HG02943 (cell line): ENCODE measurements around the gene GAL3ST1.
"Not testable (repeated sequence)": the region's sequence is repeated elsewhere in the genome, so short reads cannot be mapped to it uniquely, and the experiment has no call there.

Experiments used
- ATAC-seq: cut with Tn5 transposase; IDR thresholded peaks from one replicate; pipeline ENCODE4 v1.9.1; 2021; ENCODE audit warnings: mild to moderate bottlenecking, low read depth, moderate library complexity; ENCODE audit not compliant: unreplicated experiment

Gene GAL3ST1

DNA sequence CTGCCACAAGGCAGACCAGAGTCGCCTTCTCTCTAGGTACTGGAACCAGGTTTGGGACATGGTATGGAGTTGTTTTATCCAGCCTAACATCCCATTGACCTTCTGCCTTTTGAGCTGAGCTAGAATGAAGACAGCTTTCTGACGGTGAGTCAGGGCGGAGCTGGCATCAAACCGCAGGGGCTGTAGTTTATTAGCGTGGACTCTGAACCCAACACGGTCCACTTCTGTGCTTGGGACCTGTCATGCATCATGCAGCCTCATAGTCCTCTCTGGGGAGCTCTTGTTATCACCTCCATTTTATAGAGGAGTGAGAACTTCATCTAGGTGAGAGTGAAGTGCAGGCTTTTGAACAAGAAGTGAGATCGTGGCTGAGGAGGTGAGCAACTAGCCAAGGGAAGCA, 8.3 kb downstream of the GAL3ST1 start:
- no peak for ATAC-seq

DNA sequence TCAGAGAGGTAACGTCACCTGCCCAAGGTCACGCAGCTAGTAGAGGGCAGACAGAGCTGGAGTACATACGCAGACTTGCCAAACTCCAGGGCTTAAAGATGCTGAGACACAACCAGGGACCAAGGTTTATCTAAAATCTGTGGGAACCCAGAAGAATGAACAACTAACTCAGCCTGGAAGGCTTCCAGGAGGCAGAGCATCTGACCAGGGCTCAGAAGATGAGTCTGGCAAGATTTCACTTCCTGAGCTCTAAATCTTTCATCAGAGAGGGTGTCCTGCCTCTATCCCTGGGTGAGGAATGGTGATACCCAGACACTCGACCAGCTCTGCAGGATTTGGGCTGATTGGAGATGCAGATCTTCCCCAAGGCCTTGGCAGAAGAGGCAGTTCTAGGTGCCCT, 9.1 kb downstream of the GAL3ST1 start:
- ATAC-seq = no peak

GRCh38 chr22:30564761-30565119, 9.7 kb downstream of the GAL3ST1 start:
- ATAC-seq = no peak

DNA sequence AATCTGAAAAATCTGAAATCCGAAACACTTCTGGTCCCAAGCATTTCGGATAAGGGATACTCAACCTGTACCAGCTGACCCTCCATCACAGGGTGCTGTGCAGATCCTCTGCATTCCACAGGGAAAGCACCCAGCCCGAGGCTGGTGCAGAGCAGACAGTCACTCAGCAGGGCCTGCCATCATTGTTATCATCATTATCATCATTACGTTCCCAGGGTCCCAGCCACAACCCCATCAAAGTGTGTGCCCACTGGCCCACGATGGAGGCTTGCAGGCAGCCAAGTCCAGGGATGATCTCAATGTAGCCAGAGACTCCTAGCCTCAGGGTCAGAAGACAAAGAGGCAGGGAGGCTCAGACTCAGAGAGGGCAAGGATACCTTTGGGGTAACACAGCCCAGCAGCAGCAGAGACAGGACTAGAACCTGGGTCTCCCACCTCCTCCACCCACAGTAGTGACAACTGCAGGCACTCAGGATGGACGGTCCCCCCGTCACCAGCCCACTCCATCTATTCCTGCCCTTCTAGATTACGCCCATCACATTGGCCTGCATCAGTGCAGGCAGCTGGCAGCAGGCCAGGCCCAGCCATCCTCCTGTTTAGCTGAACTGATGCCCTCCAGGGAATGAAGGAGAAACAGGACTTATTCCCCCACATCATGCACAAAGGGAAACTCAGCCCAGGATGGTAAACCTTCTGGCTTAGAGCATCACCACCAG, 10.3 kb downstream of the GAL3ST1 start:
- ATAC-seq = no peak

GRCh38 chr22:30562366-30562765, 12.1 kb downstream of the GAL3ST1 start:
- no peak for ATAC-seq

DNA sequence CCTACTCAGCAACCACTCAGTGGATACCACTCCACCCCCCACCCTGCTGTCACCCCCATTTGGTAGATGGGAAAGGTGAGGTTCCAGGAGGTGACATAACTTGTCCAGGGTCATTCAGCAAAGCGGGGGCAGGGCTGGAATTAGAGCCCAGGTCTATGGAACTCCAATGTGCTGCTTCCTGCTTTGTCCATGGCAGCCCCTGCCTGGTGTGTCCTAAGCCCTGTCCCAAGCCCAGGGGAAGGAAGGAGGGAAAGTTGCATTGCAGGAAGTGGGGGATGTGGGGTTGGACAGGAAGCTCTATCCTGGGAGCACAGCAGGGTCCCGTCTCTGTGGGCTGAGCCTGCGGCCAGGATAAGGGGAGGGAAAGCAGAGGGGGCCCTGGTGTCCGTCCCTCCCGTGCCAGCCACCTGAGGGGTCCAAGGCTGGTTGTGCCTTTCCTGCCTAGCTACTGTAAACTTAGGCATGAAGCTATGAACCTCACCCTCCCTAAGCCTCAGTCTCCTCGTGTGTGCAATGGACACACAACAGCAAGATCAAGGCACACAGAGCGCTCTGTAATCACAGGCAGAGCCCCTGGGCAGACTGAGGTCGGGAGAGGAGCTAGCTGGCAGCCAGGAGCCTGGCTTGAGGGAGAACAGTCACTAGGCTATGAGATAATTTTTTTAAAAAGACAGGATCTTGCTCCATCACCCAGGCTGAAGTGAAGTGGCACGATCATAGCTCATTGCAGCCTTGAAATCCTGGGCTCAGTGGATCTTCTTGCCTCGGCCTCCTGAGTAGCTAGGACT, 12.9 kb downstream of the GAL3ST1 start:
- ATAC-seq = no peak

DNA sequence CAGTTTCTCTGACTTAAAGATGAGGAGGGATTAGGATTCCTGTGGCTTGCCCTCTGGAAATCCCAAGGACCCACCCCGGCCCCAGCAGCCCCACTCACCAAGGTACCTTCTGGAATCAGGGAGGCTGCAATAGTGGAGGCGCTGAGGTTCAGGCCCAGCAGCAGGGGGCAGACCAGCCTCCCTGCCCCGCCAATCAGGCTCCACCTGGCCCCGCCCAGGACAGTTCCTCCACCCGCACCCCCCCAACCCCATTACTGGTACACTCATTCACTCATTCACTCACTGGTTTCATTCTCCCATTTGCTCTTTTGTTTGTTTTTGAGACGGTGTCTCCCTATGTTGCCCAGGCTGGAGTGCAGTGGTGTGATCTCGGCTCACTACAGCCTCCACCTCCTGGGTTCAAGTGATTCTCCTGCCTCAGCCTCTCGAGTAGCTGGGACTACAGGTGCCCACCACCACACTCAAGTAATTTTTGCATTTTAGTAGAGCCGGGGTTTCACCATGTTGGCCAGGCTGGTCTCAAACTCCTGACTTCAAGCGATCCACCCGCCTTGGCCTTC, 13.7 kb downstream of the GAL3ST1 start:
- ATAC-seq = not testable (repeated sequence)

- no peak for ATAC-seq
These were observed 14.6 kb downstream of the GAL3ST1 start for GRCh38 chr22:30559889-30560288.

GRCh38 chr22:30557243-30557642, 17.2 kb downstream of the GAL3ST1 start:
- no peak for ATAC-seq

- no peak for ATAC-seq
These were observed 18.1 kb downstream of the GAL3ST1 start for GRCh38 chr22:30556388-30556787.

GRCh38 chr22:30555282-30556210, 18.9 kb downstream of the GAL3ST1 start:
- ATAC-seq = no peak

DNA sequence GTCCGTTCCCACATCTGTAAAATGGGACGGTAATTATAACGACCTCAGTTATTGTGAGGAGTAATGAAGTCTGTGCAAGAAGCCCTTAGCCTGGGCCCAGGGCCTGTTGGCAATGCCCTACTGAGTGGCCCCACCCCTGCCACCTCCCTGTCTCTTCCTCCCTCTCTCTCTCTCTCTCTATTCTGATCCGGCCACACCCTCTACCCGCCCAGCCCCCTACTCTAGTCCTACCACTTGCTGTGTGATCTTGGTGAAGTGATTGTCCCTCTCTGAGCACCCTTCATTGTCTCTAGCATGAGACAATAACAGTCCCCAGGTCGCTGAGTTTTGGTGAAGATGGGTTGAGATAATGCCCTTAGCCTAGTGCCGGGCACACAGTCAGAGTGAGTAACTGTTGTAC, 20.5 kb downstream of the GAL3ST1 start:
- no peak for ATAC-seq

DNA sequence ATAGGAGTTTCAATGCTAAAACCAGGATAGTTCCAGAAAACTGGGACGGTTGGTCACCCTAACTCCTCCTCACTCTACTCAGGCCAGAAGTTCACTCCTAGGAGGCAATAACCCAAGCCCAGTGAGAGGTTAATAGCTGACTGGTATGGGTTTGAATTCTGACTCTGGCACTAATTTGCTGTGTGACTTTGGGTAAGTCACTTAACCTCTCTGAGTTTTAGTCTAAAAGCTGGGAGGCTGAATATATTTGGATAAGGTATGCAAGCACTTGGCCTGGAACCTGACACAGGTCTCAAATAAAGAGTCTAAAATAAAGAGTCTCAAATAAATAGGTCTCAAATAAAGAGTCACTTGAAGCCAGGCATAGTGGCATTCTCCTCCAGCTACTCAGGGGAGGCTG, 21.7 kb downstream of the GAL3ST1 start:
- no peak for ATAC-seq

DNA sequence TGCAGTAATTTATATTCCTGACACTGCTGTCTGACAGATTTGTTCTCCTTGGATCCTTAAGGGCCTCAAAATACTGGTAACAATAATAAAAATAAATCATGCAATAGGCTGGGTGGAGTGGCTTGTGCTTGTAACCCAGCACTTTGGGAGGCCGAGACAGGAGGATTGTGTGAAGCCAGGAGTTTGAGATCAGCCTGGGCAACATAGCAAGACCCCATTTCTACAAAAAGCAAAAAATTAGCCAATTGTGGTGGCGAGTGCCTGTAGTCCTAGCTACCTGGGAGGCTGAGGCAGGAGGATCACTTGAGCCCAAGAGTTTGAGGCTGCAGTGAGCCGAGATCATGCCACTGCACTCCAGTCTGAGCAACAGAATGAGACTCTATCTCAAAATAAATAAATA, 22.7 kb downstream of the GAL3ST1 start:
- not testable (repeated sequence) for ATAC-seq

DNA sequence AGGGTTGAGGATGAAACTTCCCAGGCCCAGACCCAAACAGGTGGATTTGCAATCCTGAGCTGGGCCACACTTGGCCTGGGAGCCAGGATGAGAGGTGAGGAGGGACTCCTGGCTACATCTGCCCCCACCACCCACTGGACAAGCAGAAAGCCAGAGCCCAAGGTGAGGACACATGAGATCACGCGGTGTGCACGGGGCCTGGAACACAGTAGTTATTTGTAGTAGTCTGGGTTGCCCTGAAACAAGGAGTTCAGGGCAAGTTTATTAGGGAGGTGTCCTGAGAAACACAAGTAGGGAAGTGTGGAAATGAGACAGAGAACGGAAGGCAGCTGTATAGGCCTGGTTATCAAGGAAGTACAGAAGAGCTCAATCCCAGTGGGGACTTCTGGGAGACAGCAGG, 27.3 kb downstream of the GAL3ST1 start:
- ATAC-seq = no peak

GRCh38 chr22:30546616-30547015, 27.8 kb downstream of the GAL3ST1 start, which contains the start of gene SEC14L6:
Gene SEC14L6 (minus strand): TSS chr22:30546741. CDS start chr22:30546682, 59 bp downstream.
- ATAC-seq = no peak

- no peak for ATAC-seq
These were observed 31.7 kb downstream of the GAL3ST1 start for GRCh38 chr22:30542811-30543188.

GRCh38 chr22:30541961-30542810, 32.3 kb downstream of the GAL3ST1 start:
- no peak for ATAC-seq

DNA sequence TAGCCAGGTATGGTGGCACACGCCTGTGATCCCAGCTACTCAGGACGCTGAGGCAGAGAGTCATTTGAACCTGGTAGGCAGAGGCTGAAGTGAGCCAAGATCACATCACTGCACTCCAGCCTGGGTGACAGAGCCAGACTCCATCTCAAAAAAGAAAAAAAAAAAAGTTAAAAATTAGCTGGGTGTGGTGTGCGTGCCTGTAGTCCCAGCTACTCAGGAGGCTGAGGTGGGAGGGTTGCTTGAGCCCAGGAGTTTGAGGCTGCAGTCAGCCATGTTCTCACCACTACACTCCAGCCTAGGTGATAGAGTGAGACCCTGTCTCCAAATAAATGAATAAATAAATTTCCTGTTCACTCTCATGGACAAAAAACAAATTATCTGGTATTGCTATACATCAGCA, 33.0 kb downstream of the GAL3ST1 start:
- ATAC-seq = not testable (repeated sequence)

DNA sequence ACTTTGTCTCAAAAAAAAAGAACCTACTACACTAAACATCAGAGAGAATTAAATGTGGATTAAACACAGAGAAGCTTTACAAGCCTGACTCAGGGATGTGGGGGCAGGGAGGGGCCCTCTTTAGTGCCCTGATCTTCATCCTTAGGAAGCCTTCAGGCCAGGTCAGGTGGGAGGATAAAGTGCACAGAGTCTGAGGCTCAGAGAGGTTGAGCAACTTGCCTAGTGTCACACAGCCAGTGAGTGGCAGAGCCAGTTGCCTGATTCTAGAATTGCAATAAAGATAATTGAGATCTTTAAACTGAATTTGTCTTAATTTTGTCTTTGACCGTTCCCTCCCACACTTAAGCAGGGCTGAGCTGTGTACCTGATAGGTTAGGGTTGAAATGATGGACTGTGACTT, 35.1 kb downstream of the GAL3ST1 start:
- ATAC-seq = no peak
